ENCODE measurements around the gene HOXC12.

The HOXC12 gene

DNA sequence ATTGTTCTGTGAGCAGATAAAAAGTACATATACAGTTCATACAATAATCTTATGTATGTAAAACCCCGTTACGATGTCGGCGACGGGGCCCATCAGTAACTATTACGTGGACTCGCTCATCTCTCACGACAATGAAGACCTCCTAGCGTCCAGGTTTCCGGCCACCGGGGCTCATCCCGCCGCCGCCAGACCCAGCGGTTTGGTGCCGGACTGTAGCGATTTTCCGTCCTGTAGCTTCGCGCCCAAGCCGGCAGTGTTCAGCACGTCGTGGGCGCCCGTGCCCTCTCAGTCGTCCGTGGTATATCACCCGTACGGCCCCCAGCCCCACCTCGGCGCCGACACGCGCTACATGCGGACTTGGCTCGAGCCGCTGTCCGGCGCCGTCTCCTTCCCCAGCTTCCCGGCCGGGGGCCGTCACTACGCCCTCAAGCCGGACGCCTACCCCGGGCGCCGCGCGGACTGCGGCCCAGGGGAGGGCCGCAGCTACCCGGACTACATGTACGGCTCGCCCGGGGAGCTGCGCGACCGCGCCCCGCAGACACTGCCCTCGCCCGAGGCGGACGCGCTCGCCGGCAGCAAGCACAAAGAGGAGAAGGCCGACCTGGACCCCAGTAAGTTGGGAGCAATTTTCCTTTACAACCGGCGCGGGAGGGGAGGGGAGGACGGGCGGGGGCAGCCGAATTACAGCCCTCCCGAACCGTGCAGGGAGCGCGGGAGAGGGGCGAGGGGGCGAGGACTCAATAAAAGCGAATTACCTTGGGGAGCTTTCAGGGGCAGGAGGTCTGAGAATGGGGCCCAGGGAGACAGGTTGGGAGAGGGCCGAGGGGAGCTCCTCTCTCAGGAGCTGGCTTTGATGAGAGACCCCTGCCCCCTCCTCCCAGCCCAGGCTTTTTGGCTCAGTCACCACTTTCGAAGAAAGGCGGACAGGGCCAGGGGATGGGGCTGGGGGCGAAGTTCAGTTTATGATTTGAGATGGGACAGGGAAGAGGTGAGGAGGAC, 45.7 kb downstream of the HOXC12 start, which contains the start of gene HOXC9:
Gene HOXC9, plus strand, starts transcription at position 46 of the 999 bp plus-strand sequence. Its CDS starts 28 bp downstream, at position 74.
- peak within 1 kb of the TSS; percentile 84 for H3K27ac ChIP-seq
- peak; percentile 50; the same call in 1 of the 2 replicates for TF ChIP-seq ZFX (IDR thresholded peaks at IDR 0.05)
- TF ChIP-seq, protein P1, sequence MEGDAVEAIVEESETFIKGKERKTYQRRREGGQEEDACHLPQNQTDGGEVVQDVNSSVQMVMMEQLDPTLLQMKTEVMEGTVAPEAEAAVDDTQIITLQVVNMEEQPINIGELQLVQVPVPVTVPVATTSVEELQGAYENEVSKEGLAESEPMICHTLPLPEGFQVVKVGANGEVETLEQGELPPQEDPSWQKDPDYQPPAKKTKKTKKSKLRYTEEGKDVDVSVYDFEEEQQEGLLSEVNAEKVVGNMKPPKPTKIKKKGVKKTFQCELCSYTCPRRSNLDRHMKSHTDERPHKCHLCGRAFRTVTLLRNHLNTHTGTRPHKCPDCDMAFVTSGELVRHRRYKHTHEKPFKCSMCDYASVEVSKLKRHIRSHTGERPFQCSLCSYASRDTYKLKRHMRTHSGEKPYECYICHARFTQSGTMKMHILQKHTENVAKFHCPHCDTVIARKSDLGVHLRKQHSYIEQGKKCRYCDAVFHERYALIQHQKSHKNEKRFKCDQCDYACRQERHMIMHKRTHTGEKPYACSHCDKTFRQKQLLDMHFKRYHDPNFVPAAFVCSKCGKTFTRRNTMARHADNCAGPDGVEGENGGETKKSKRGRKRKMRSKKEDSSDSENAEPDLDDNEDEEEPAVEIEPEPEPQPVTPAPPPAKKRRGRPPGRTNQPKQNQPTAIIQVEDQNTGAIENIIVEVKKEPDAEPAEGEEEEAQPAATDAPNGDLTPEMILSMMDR (conservative IDR thresholded peaks at IDR 0.05), result no peak

DNA sequence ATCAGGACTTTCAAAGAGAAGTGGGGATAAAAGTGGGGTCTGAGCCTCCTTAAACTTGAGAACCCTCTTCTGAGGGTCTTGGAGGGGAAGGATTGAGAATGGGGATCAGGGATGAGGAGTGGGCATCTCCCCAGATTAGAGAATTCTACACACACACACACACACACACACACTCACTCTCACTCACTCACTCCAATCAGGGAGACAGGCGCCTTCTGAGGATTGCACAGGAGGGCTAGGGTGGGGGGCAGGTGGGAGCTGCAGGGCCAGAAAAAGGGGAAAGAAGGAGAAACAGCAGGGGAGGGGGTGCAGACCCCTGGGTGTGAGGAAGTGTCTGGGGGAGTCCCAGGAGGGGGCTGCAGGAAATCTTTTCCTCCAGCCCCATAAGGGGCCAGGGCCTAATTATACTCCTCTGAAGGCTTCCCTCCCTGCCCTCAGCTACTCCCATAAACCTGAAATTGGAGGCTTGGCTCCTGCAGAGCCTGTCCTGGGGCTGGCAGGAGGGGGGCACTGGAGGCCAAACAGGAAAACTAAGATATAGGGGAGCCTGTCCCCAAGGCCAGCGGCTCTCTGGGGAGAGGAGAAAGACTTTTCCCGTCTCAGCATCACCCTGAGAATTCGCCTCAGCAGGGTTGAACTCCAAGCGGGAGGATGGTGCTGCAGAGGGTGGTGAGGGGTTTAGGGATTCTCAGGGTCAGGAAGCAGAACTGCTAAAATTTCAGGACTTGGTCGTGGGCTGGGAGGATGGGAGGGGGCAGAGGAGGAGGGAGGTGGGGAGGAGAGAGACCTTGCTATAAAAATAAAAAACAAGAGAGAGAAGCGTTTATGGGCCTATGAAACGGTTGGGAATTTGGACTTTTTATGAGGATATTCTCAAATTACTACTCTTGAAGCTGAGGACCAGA, 46.8 kb downstream of the HOXC12 start:
- TF ChIP-seq, protein P1 (conservative IDR thresholded peaks at IDR 0.05), result no peak
- TF ChIP-seq ZFX (IDR thresholded peaks at IDR 0.05), result no peak
- H3K27ac ChIP-seq, result peak overlapping the region; percentile 84; the same call in 1 of the 2 replicates

DNA sequence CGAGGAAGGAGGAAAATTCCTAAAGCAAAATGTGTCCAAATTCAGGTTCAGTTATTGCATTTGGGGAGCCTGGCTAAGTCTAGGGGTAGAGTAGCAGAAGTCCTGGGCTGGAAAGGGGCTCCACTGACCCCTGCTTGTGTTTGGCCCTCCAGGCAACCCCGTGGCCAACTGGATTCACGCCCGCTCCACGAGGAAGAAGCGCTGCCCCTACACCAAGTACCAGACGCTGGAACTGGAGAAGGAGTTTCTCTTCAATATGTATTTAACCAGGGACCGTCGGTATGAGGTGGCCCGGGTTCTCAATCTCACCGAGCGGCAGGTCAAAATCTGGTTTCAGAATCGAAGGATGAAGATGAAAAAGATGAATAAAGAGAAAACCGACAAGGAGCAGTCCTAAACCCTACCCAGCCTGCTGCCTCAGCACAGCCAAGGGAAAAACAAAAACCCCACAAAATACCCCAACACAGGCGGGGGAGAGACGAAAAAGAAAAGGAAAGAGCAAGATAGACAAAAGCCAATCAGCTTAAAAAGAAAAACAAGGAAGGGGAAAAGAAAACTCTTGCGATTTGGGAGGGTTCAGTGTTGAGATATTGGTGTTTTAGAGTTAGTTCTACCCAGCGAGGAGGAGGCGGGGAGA, 47.7 kb downstream of the HOXC12 start:
- TF ChIP-seq, protein P1 (conservative IDR thresholded peaks at IDR 0.05), result no peak
- no peak for TF ChIP-seq ZFX (IDR thresholded peaks at IDR 0.05)
- peak overlapping the region; percentile 46 for H3K27ac ChIP-seq

DNA sequence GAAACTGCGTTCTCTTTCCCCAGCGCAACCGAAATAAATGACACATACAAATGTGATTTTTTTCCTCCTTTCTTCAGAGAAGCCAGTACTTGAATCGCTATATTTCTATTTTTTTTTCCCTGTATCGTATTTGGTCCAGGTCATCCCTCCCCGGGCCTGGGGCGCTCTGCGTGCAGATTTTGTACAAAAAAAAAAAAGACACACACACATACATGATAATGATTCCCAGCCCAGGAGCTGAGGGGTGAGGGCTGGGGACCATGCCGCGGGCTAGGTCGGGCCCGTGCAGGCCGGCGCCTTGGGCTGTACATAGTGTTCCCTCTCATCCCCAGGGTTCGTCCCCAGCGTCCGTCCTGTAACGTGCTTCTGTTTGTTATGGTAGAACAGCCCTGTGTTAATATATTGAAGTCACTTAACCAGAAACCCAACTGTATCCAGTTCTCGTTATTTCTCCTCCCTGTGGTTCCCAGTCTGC, 48.2 kb downstream of the HOXC12 start:
- TF ChIP-seq, protein P1 (conservative IDR thresholded peaks at IDR 0.05), result no peak
- no peak for TF ChIP-seq ZFX (IDR thresholded peaks at IDR 0.05)
- H3K27ac ChIP-seq, result peak overlapping the region; percentile 46

DNA sequence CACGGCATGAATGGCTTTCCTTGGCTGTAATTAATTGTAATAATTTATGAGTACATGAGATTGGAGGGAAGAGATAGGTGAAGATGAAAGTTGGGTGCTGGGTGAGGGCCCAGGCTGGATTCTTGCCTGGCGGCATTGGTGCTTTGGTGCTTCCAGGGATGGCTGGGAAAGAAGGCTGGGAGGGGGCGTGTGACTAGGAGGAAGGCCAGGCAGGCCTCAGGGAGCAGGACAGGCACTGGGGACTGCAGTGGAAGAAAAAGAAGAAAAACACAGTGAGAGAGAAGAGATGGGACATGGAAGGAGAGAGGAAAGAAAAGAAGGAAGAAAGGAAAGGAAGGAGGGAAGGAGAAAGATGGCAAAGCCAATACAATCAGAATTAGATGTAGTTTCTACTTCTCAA, 48.9 kb downstream of the HOXC12 start:
- TF ChIP-seq ZFX (IDR thresholded peaks at IDR 0.05), result no peak
- TF ChIP-seq, protein P1 (conservative IDR thresholded peaks at IDR 0.05), result no peak
- H3K27ac ChIP-seq, result peak overlapping the region; percentile 46

DNA sequence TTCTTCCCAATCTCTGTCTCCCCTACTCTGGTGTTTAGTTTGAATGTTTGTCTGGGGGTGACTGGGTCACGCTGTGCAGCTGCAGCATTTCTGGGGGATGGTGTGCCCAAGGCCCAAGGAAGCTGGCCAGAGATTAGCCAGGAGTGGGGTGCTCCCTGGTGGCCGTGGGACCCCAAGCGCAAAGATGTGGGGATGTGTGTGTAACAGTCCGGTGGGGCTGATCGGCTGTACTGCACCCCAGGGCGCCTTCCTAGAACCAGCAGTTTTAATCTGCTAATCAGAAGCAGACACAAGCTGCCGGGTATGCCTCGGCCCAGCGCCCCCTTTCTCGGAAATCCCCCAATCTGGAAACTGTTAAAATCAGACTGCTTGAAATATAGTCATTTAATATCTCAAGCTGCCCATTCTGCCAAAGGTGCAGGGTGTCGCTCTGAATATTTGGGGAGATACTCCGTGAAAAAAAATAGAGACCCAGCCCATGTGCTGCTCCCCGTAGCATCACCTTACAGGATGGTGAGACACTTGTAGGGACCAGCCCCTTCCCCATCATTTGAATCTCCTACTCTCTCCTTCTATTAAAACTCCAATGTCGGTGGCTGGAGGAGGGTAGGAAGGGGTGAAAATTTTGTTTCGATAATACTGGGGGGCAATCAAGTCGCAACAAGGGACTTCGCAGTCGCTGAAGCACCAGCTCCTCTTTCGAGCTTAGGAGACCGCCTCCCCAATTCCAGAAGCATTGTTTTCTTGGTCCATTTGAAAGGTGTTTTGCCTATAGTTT, 49.5 kb downstream of the HOXC12 start:
- peak overlapping the region; percentile 46 for H3K27ac ChIP-seq
- no peak for TF ChIP-seq ZFX (IDR thresholded peaks at IDR 0.05)
- TF ChIP-seq, protein P1 (conservative IDR thresholded peaks at IDR 0.05), result no peak; the same call in 1 of the 2 replicates
